Chondrocyte (in vitro differentiated cells): ENCODE data around the gene GRN. TPM values are rescaled to one million over a fixed set of nuclear protein-coding genes. Genes with fewer than 3 reads are reported as not detected.

ENCODE experiments used
- DNase-seq: peaks from one replicate; pipeline ENCODE4 v3.0.0; 2021; ENCODE audit warnings: mixed read lengths, low spot score
- H3K27ac Mint-ChIP-seq: one replicate; pipeline ENCODE4 v1.8.0; 2021; ENCODE audit warnings: mild to moderate bottlenecking, moderate library complexity, mixed read lengths; ENCODE audit not compliant: unreplicated experiment
- H3K27me3 Mint-ChIP-seq: 2 replicates; pipeline ENCODE4 v1.8.0; 2021; ENCODE audit warnings: low read depth, mixed read lengths
- H3K36me3 Mint-ChIP-seq: 2 replicates; pipeline ENCODE4 v1.8.0; 2021; ENCODE audit warnings: low read depth, mixed read lengths
- H3K4me1 Mint-ChIP-seq: 2 replicates; pipeline ENCODE4 v1.8.0; 2021; ENCODE audit warnings: low read depth, mild to moderate bottlenecking, mixed read lengths
- H3K4me3 Mint-ChIP-seq: one replicate; pipeline ENCODE4 v1.8.0; 2021; ENCODE audit warnings: mild to moderate bottlenecking, moderate library complexity, mixed read lengths; ENCODE audit not compliant: unreplicated experiment
- H3K9me3 Mint-ChIP-seq: 2 replicates; pipeline ENCODE4 v1.8.0; 2021; ENCODE audit warnings: low read depth, mixed read lengths
- CTCF ChIP-seq: fragments of 200-600 bp; sonication (generic); IDR thresholded peaks from 2 replicates; pipeline ENCODE4 v1.5.0; 2021; ENCODE audit warnings: antibody characterized with exemption, mild to moderate bottlenecking, moderate library complexity
- long read RNA-seq: library from polyadenylated mRNA; stranded (forward); transcript quantifications from one replicate; pipeline ENCODE4 v2.0.0, GENCODE V29; 2021
- total RNA-seq: library from RNA; stranded (reverse); gene quantifications from 3 replicates; pipeline ENCODE4 v1.2.1, GENCODE V29; 2021

GRN gene
- total RNA-seq = 340 to 401 TPM (median 342 TPM) in 3 replicates
- long read RNA-seq, transcript GRN-201 (13 exons, 2,342 nt) = major isoform, 1,047 of 1,221 reads
- long read RNA-seq, partial matches to known transcripts = 97 of 1,221 reads
- long read RNA-seq, other reads (novel, unspliced or antisense) = 77 of 1,221 reads

DNA sequence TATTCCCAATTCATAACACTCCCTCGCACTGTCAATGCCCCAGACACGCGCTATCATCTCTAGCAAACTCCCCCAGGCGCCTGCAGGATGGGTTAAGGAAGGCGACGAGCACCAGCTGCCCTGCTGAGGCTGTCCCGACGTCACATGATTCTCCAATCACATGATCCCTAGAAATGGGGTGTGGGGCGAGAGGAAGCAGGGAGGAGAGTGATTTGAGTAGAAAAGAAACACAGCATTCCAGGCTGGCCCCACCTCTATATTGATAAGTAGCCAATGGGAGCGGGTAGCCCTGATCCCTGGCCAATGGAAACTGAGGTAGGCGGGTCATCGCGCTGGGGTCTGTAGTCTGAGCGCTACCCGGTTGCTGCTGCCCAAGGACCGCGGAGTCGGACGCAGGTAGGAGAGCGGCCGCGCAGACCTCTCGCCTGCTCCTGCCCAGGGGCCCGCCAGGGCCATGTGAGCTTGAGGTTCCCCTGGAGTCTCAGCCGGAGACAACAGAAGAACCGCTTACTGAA, at the start of gene GRN:
Gene GRN (plus strand): TSS at position 364 of the 515 bp plus-strand sequence. CDS start 3,863 bp downstream, outside the sequence.
- peak within 1 kb of the TSS; percentile 97 for H3K27ac Mint-ChIP-seq
- no peaks in the 10 kb centered on the region for H3K9me3 Mint-ChIP-seq
- no peaks in the 10 kb centered on the region for H3K36me3 Mint-ChIP-seq
- H3K27me3 Mint-ChIP-seq = peaks cover 7% of the 10 kb centered on the region
- no peak for TF ChIP-seq CTCF
- H3K4me3 Mint-ChIP-seq = peak within 1 kb of the TSS; percentile 92
- peaks cover 14% of the 10 kb centered on the region for H3K4me1 Mint-ChIP-seq
- peak; percentile 96 for DNase-seq

- Mint-ChIP-seq H3K4me3 (no peak overlapping the region), H3K4me1 (no peaks in the 10 kb centered on the region), H3K36me3 (no peaks in the 10 kb centered on the region), H3K9me3 (no peaks in the 10 kb centered on the region), H3K27me3 (peaks cover 29% of the 10 kb centered on the region), H3K27ac (no peak overlapping the region)
- DNase-seq = no peak
- TF ChIP-seq CTCF = no peak
Observed at GRCh38 chr17:44297975-44298374, 47.1 kb upstream of the GRN start.

- Mint-ChIP-seq H3K27ac (no peak overlapping the region), H3K4me3 (no peak overlapping the region), H3K9me3 (no peaks in the 10 kb centered on the region), H3K27me3 (peaks cover 32% of the 10 kb centered on the region), H3K4me1 (peaks cover 7% of the 10 kb centered on the region), H3K36me3 (no peaks in the 10 kb centered on the region)
- no peak for DNase-seq
- TF ChIP-seq CTCF = no peak
Observed at GRCh38 chr17:44304651-44305050, 40.5 kb upstream of the GRN start.

- no peak for TF ChIP-seq CTCF
- H3K4me1 Mint-ChIP-seq = peaks cover 7% of the 10 kb centered on the region
- H3K4me3 Mint-ChIP-seq = peak overlapping the region; percentile 61
- H3K27ac Mint-ChIP-seq = no peak overlapping the region
- H3K36me3 Mint-ChIP-seq = no peaks in the 10 kb centered on the region
- peaks cover 25% of the 10 kb centered on the region for H3K27me3 Mint-ChIP-seq
- H3K9me3 Mint-ChIP-seq = no peaks in the 10 kb centered on the region
- DNase-seq = no peak
Observed at GRCh38 chr17:44307387-44308186, 37.5 kb upstream of the GRN start.

DNA sequence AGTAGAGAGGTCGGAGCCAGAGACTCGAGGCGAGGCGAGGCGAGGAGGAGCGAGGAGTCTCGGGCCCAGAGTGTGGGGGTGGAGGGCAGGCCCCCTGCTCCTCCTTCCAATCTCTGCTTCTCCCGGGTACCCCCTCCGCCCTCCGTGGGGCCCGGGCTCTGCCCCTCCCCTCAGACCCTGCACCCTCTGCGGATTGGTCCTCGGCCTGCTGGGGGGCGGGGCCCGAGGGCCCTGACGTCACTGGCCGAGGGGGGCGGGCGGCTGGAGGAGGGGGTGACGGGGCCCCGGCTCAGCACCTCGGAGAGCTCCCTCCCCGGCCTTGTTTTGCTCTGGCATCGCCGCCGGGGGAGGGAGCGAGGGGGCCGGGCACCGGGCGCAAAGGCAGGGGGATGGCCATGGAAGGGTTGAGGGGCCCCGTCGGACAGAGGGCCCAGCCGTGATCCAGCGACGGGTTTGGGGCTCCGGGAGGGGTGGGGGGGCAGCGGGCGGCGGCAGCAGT, 36.7 kb upstream of the GRN start, which contains the start of gene RUNDC3A:
Gene RUNDC3A (plus strand): TSS at position 282 of the 499 bp plus-strand sequence. CDS start 232 bp downstream, outside the sequence.
- Mint-ChIP-seq H3K4me3 (peak within 1 kb of the TSS; percentile 61), H3K27me3 (peaks cover 21% of the 10 kb centered on the region), H3K36me3 (no peaks in the 10 kb centered on the region), H3K9me3 (no peaks in the 10 kb centered on the region), H3K27ac (no peak within 1 kb of the TSS), H3K4me1 (peaks cover 7% of the 10 kb centered on the region)
- no peak for TF ChIP-seq CTCF
- DNase-seq = no peak
